Right kidney (tissue), 1 donor: ENCODE measurements around the gene SLC39A12.

Experiments
- DNase-seq: peaks from one replicate; pipeline ENCODE4 v3.0.0-alpha.2; 2016

SLC39A12 gene

GRCh38 chr10:18059826-18060559 is 108.3 kb downstream of the SLC39A12 start:
- DNase-seq, result no peak

GRCh38 chr10:18066947-18067346 is 115.2 kb downstream of the SLC39A12 start:
- DNase-seq, result no peak

- DNase-seq, result no peak
Observed at GRCh38 chr10:18068401-18068800, 116.7 kb downstream of the SLC39A12 start.

- no peak for DNase-seq
Observed at GRCh38 chr10:18071591-18071990, 119.9 kb downstream of the SLC39A12 start.

- DNase-seq, result no peak
Observed at GRCh38 chr10:18073314-18073713, 121.6 kb downstream of the SLC39A12 start.

GRCh38 chr10:18075881-18076280 is 124.2 kb downstream of the SLC39A12 start:
- no peak for DNase-seq

GRCh38 chr10:18079665-18080295 is 128.1 kb downstream of the SLC39A12 start:
- no peak for DNase-seq

GRCh38 chr10:18082381-18082780 is 130.7 kb downstream of the SLC39A12 start:
- no peak for DNase-seq

- DNase-seq, result no peak
Observed at GRCh38 chr10:18085855-18086254, 134.1 kb downstream of the SLC39A12 start.

- no peak for DNase-seq
Observed at GRCh38 chr10:18086746-18087145, 135.0 kb downstream of the SLC39A12 start.

GRCh38 chr10:18087355-18087754 is 135.6 kb downstream of the SLC39A12 start:
- no peak for DNase-seq
